NCI-H748 (cell line): ENCODE measurements around the gene AMN.

ENCODE experiments used
- DNase-seq: peaks from one replicate; lab custom pipeline; 2025; ENCODE audit not compliant: unreplicated experiment; lab: John Stamatoyannopoulos, UW

AMN gene

DNA sequence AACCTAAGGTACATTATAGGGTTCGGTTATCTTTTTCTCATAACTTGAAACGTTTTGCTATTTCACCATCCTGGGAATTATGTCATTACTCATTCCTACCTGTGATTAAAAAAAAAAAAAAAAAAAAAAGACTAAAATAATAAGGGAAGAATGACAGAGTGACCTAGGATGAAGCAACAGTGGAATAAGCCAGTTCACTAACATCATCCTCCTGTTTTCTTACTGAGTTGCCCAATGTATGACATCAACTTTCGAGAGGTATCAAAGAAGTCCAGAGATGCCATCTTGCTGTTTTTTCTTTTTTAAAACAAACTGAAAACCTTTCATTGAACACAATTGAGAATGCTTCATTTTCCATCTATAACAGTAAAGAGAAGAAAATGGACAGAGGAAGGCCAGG lies 42.8 kb downstream of the AMN start:
- no peak for DNase-seq

DNA sequence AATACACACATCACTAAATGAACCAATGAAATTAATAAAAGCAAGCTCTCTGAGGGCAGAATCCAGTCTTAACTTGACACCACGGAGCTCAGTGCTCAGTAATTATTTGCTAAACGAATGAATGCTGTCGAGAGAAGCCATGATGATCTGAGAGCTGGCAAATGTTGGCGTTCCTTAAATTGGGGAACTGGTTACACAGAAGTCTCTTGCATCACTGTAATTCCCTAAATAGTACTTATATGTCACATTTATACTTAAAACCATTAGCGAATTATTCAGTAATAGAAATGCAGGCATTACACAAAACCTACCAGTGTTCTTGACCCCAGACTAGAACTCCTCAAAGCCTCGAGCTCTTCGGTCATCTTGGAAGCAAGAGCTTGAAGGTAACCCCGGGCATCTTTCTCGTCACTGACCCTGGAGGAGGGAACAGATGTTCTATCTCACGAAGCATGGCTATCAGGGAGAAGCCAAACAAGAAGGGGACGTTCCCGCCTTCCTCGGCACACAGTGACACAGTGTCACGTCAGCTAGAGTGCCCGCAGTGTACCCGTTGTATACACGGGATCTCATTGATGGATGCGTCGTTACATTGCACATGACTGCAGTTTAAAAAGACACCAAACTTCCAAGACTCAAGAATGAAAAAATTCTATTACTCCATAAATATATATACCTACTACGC lies 43.6 kb downstream of the AMN start:
- DNase-seq: no peak

DNA sequence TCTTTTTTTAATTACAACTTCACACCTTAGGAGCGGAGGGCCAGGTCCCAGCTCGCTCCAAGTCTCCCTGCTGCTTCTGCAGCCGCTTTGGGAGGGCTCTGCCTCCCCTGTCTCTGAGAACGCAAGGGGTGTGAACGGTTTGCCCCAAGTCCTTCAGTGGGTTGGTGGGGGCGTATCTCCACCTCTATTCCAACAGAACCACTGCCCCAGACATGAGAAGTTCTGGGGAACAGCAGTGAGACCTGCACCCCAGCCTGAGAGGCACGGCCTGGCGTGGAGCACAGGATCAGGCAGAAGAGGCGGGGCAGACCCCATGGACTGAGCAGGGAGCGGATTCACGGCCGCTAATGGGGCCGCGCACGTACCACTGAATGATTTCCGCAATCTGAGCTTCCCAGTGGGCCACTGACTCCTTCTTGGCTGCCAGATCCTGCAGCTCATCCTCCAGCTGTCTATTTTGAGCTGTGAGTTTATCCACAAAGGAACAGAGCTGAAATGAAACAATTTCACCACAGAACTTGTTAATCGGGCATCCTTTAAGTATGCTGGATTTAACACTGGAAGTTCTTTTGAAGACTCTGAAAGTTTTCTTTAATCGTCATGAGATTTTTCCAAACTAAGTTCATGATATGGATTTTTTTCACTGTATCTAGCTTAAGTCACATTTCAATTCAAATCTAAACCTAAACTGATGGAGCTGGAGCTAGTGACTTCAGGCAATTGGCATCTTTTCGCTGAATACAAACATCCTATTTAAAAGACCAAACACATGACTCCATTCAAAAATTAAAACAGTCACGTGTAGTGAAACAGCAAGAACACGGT lies 44.4 kb downstream of the AMN start:
- no peak for DNase-seq

DNA sequence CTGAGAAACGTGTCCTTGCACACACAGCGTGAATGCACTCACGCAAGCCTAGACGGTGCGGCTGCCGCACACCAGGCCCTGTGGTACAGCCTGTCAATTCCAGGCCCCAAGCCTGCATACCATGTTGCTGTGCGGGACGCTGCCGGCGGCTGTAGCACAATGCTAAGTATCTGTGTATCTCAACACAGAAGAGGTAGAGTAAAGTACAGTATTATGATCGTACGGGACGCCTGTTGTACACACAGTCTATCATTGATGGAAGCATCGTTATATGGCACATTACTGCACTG lies 45.0 kb downstream of the AMN start:
- DNase-seq: no peak

DNA sequence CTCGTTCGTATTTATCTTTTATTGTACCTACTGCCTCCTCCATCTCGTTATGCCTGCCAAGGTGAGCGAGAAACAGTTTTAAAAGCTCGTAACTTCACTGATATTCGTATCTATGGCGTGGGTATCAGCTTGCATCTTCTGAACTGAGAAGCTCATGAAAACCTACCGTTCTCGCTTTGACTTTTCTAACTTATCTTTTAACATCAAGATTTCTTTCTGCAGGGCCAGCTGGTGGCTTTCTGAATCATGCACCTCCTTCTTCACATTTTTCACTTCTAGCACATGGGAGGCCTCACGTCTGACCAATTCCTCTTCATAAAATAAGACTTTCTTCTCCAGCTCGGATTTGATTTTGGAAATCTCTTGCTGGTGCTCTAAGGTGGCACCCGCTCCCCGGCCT lies 45.8 kb downstream of the AMN start:
- no peak for DNase-seq

DNA sequence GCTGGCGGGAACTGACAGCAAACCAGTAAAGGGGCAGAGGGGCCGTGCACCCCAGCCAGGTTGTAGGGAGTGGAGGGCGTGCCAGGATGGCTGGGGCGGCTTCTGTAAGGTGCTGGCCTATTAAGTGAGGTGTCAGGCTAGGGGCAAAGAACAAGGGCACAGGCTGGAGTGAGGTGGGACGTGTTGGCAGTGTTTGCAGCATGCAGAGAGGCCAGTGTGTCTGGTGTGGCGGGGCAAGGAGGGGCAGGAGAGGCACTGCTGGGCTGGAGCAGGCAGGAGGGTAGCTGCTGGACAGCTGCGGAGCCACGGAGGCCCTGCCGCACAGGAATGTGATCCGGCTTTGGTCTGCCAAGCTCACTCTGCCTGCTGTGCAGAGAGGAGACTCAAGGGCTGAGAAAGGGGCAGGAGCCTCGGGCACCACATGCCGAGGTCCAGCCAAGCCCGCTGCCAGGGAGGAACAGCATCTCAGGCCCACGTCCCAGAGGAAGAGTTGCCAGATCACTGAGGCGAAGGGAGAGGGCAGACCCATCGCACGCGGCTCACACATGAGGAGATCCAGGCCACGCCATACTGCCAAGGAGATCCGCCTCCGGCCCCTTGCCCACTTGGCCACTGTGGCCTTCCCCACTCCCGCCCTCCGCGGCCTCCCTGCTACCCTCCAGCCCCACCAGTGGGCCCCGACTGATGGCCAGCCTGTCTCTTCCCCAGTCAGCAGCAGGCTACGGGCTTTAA lies 46.8 kb downstream of the AMN start:
- no peak for DNase-seq

DNA sequence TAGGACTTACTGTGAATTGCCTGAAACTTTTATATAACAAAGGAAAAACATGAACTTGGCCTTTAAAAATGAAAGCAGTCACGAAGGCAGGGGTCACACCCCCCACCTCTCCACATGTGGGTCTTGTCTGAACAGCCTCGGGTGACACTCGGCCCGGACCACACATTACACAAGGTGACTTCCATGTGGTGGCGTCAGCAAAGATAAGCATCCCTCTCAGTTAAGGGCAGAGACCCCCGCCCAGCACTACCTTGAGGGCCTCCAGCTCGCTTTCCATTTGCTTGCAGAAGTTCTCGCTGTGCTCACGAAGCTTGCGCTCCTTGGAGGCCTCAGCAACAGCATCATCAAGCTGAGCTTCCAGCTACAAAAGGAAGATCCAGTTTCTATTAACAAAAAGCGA lies 47.4 kb downstream of the AMN start:
- no peak for DNase-seq

DNA sequence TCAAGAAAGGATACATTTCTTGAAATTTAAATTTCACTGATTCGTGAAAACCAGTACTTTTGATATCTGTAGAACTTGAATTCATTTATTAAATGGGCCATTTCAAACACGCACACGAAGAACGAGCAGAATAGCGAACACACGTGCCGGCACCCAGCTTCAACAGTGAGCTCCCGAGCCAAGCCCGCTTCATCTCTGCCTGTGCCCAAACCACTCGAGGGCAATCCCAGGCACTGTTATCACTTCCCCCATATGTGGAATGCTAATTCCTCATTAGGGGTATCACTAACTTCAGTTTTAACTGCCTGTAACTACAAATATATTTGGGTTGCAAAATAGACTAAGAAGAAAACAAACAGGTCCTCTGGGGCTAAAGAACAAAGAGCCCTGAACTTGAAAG lies 48.0 kb downstream of the AMN start:
- DNase-seq: no peak

DNA sequence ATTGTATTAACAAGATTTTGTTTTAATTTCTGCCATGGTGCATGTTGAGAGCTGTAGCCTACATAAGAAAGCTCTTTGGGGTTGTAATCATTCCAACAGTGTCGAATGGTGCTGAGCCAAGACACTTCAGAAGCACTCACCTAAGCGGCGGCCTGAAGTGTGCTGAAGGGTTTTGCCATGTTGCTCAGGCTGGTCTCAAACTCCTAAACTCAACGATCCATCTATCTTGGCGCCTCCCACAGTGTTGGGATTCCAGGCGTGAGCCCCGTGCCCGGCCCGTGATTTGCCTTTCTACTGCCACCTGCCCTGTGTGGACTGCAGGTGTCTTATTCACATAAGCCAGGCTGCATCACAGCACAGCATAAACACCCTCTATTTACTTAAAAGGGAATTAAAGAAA lies 48.9 kb downstream of the AMN start:
- DNase-seq: no peak

DNA sequence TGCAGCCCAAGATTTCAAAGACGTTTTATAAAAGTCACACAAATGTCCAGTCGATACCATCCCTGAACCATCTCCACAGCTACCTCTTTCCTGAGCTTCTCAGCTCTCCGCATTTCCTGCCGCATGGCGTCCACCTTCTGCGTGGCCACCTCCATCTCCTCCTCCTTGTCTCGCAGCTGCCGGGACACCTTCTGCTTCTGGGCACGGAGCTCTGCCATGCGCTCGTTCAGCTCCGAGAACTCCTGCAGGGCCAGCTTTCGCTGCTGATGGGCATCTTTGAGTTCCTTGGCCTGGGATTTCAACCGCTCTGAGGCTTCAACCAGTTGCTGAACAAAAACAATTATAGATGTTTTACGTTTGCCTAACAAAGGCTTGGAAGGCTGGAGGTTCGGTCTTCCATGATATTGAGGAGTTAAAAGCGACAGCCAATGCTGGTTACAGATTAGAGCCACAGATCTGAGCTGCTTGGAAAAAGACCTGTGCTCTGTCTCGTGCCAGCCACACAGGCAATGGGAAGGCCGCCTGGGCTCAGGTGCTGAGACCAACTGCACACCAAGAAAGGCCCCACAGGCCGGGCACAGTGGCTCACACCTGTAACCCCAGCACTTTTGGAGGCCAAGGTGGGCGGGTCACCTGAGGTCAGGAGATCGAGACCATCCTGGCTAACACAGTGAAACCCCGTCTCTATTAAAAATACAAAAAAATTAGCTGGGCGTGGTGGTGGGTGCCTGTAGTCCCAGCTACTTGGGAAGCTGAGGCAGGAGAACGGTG lies 49.6 kb downstream of the AMN start:
- no peak for DNase-seq

DNA sequence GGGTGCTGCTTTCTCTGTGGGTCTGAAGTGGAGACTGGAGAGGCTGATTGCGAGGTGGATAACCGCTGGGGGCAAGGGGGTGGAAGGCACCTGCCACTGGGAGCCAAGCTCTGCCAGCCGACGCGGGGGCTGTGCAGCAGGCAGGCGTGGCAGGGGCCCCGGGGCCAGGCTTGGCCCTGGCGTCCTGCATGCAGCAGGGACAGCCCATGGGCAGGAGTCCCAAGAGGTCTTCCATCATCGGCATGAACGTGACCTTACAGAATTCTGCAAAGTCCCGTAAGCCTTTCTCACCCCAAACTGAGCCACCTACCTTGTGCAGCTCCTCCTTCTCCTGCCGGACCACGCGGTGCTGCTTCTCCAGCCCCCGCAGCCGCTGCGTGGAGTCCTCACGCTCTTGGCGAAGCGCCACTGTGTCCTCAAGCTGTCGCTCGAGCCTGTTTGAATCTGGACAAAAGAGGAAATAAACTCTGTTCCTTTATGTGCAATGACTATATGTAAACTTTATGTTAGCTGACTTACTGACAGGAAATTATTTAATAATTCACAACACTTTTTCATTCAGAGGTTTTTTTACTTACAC lies 51.3 kb downstream of the AMN start:
- DNase-seq: no peak

DNA sequence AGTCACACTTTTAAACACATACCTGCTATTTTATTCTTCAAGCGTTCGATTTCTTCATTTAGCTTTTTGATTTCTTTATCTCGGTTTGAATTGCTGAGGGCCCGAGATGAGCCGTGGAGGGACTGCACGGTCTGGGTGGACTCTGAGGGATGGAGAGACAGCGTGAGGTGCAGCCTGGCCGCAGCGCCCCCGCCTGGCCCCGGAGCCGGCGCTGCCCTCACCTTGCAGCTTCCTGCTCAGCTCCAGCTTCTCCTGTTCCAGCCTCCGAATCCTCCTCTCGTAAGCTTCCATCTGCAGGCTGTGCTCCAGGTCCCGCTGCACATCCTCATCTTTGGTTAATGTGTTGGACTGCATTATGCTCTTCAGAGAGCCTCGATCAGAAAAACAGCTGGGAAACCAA lies 53.2 kb downstream of the AMN start:
- no peak for DNase-seq

DNA sequence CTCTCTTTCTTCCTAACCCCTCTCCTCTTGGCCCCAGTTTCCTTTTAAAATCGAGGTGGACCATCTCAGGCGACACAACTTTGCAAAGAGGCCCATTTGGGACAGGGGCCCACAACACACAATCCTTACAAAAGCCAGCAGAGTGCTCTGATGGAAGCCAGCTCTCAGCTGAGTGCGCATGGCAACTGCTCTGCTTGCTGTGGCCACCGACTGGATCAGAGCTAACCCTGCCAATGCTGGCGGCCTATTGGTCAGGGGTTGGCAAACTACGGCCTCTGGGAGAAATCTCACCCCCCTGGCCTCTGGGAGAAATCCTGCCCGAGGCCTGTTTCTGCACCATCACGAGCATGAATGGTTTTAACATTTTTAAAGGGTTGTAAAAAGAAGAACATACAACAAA lies 55.0 kb downstream of the AMN start:
- no peak for DNase-seq

DNA sequence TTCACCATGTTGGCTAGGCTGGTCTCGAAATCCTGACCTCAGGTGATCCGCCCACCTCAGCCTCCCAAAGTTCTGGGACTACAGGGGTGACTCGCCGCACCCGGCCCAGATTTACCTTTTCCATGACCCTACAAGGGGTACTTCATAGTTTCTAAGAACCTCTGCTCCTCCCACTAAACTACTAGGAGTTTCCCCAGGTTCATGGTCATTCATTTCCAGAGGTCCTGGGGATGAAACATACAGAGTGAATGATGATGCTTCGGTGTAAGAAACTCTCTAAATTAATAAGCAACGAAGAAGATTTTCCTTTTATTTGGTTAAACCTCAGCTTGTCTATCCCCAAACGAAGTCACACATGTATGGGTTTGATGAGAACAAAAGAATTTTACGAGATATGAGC lies 56.9 kb downstream of the AMN start:
- DNase-seq: no peak

DNA sequence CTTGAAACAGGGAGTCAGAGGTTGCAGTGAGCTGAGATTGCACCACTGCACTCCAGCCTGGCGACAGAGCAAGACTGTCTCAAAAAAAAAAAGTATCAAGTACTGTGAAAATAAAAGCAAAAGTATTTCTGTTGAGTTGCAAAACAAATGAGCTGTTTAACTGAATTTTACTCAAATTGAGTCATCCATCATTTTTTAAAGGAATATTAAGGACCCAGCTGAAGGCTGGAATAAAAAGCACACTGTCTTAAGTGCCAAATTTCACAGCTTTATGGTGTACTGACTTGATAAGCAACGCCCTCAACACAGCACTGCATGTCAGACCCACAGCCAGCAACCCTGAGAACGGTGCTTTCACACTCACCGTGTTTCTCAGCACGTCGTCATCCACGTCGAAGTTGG lies 57.9 kb downstream of the AMN start:
- DNase-seq: no peak
